Measurements from ENCODE around the gene U2AF1L4. TPM values are rescaled to one million over a fixed set of nuclear protein-coding genes. Genes with fewer than 3 reads are reported as not detected.

Gene U2AF1L4
- total and polyA plus RNA-seq, 10 of the 15 experiments (the other 5 are each of a cell fraction or from before 2014, with no cell fraction given): 7.9 to 21.6 (median 15.1) TPM

- H2AFZ ChIP-seq (ENCODE audit: control insufficient read depth, low read depth, low read length): no peak overlapping the region
- TF ChIP-seq BCLAF1 (IDR thresholded peaks at IDR 0.05) (no peak), CEBPZ (IDR thresholded peaks at IDR 0.05; ENCODE audit: low read depth, low read length) (no peak), ZNF274 (IDR thresholded peaks at IDR 0.05; ENCODE audit: insufficient read depth, insufficient read length) (no peak), NFIC (IDR thresholded peaks at IDR 0.05; ENCODE audit: low read depth, low read length) (no peak), ZBTB40 (IDR thresholded peaks at IDR 0.05; ENCODE audit: borderline replicate concordance) (no peak), GABPA (IDR thresholded peaks at IDR 0.05; ENCODE audit: low read depth) (no peak), MYC (IDR thresholded peaks at IDR 0.05; ENCODE audit: insufficient read depth, insufficient read length, insufficient replicate concordance, low read length, severe bottlenecking) (no peak), SMAD1 (IDR thresholded peaks at IDR 0.05; ENCODE audit: low read depth, partially characterized antibody) (no peak), ATF3 (IDR thresholded peaks at IDR 0.05; ENCODE audit: borderline replicate concordance, extremely low read depth, low read depth, low read length) (no peak), USF1 (IDR thresholded peaks at IDR 0.05; ENCODE audit: borderline replicate concordance, extremely low read length, insufficient read depth, low read depth, low read length) (no peak), KLF5 (IDR thresholded peaks at IDR 0.05; ENCODE audit: partially characterized antibody) (no peak)
- H3K27me3 ChIP-seq (replicated peaks in 1 of 2; ENCODE audit: control insufficient read depth in 2 of 2, insufficient read depth in 2 of 2, low read length in 1 of 2): no peaks in the 10 kb centered on the region
- ATAC-seq (no peak), FAIRE-seq (no peak), DNase-seq (ENCODE audit: low read depth, low spot score) (no peak)
- in situ Hi-C loops (cut with MboI) (no loop called here), intact Hi-C loops (cut with micrococcal nuclease; ENCODE audit: unreplicated experiment) (no loop called here)
- no peak overlapping the region for H3K4me3 ChIP-seq
- no TSS peak for BruUV-seq (replicated peaks)
- 78% methylated on average over 10 of the region's 10 CpGs for WGBS (ENCODE audit: insufficient coverage, insufficient replicate concordance, low lambda C conversion rate, missing lambda C conversion rate)
- H3K4me2 ChIP-seq (ENCODE audit: control insufficient read depth, insufficient read depth): no peak overlapping the region
- ChIA-PET SMC1A (ENCODE audit: uncharacterized antibody, unreplicated experiment) (no interaction called here), POLR2A (no interaction called here), RAD21 (ENCODE audit: unreplicated experiment) (no interaction called here), CTCF (no interaction called here)
- no peaks in the 10 kb centered on the region for H4K20me1 ChIP-seq (ENCODE audit: control insufficient read depth, insufficient read depth)
- no peak overlapping the region for H3K27ac ChIP-seq (ENCODE audit: control insufficient read depth, insufficient read depth)
- H3K36me3 ChIP-seq (ENCODE audit: control insufficient read depth in 2 of 2, insufficient read depth in 2 of 2, low read length in 1 of 2): no peaks in the 10 kb centered on the region; a peak in 1 of 4 replicates
- no peaks in the 10 kb centered on the region for H3K4me1 ChIP-seq (ENCODE audit: control insufficient read depth, insufficient read depth, low read length)
- H3K9ac ChIP-seq (ENCODE audit: control insufficient read depth, insufficient read depth, low read length): no peak overlapping the region
- H3K9me3 ChIP-seq (replicated peaks; ENCODE audit: control insufficient read depth, insufficient read depth, low read length): no peaks in the 10 kb centered on the region
- H3K79me2 ChIP-seq (ENCODE audit: control insufficient read depth, insufficient read depth, low read length): no peaks in the 10 kb centered on the region
Observed at GRCh38 chr19:35785339-35785627, 40.1 kb upstream of the U2AF1L4 start.

All from GM12878 (cell line).